Activated naive CD4-positive, alpha-beta T cell treated with anti-CD3 and anti-CD28 coated beads, Interleukin-2, amount 10 ng/mL, durations not matched to agents 7 days and 5 days (primary cell): ENCODE data around the gene TM7SF3.
"Not testable (repeated sequence)": the region's sequence is repeated elsewhere in the genome, so short reads cannot be mapped to it uniquely, and the experiment has no call there.

Source experiments
- CTCF ChIA-PET: fragments of 350-600 bp; sonication (Branson Sonifier 250); formaldehyde crosslinking; loops from one replicate; lab custom pipeline; 2021; ENCODE audit warnings: antibody characterized with exemption; lab: Charles Lee
- DNase-seq: peaks from one replicate; pipeline ENCODE4 v3.0.0-alpha.2; 2020
- H3K27ac Mint-ChIP-seq: one replicate; pipeline ENCODE4 v1.8.0; 2021; ENCODE audit warnings: mild to moderate bottlenecking, moderate library complexity, mixed read lengths
- H3K27me3 Mint-ChIP-seq: one replicate; pipeline ENCODE4 v1.8.0; 2021; ENCODE audit warnings: mild to moderate bottlenecking, mixed read lengths
- H3K36me3 Mint-ChIP-seq: one replicate; pipeline ENCODE4 v1.8.0; 2021; ENCODE audit warnings: mixed read lengths
- H3K4me1 Mint-ChIP-seq: one replicate; pipeline ENCODE4 v1.8.0; 2021; ENCODE audit warnings: mixed read lengths
- H3K4me3 Mint-ChIP-seq: one replicate; pipeline ENCODE4 v1.8.0; 2021; ENCODE audit warnings: mild to moderate bottlenecking, moderate library complexity, mixed read lengths
- H3K9me3 Mint-ChIP-seq: one replicate; pipeline ENCODE4 v1.8.0; 2021; ENCODE audit warnings: mixed read lengths

Gene TM7SF3

DNA sequence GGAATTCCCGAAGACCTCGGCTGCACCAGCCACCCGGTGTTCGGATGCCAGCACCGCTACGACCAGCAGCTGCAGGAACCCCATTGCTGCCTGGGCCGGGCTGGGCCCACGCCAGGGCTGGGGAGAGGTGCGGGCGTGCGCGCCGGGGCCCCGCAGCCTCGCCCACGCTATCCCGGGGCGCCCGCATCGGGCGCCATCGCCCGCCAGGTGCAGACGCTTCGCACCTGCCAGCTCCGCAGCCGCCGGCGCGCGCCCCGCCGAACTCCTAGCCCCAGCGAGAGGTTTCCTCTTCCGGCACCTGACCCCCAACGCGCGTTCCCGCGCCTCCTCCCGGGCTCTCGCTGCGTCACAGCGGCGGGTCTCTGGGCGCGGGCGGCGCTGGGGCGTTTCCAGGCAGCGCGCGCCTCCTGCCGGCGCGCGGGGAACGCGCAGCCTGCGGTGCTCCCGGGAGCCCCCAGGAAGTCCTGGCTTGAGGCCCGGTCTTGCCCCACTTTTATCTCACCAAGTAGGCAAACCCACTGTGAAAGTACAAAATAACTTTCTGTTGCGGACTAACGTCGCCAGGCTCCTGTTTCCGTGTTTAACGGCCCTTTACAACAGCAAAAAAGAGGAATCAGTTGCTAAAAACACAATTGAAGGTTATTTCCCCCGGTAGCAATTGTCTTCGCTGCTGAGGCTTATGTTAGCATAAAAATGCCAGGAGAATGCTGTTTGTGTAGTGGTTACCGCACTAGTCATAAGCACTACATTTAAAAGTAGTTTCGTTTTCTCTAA, at the start of gene TM7SF3:
TM7SF3 (minus strand) TSS at position 300 of the 774 bp plus-strand sequence; CDS start at position 84, 216 bp downstream.
- Mint-ChIP-seq H3K36me3 (peaks cover 16% of the 10 kb centered on the region), H3K27me3 (peaks cover 3% of the 10 kb centered on the region), H3K27ac (peak within 1 kb of the TSS; percentile 98), H3K4me3 (peak within 1 kb of the TSS; percentile 94), H3K9me3 (no peaks in the 10 kb centered on the region), H3K4me1 (peaks cover 58% of the 10 kb centered on the region)
- DNase-seq, result peak; percentile 97
- CTCF ChIA-PET, result interaction anchor here (0.7 to 5.0 kb wide), 11 partner anchors 8 to 895 kb away, joined by 3 to 105 read pairs (median 4); partner anchors contain the start of gene MED21

GRCh38 chr12:27063250-27063851, 49.2 kb upstream of the TM7SF3 start:
- Mint-ChIP-seq H3K9me3 (no peaks in the 10 kb centered on the region), H3K4me1 (no peaks in the 10 kb centered on the region), H3K36me3 (no peaks in the 10 kb centered on the region), H3K27ac (no peak overlapping the region), H3K27me3 (peaks cover 6% of the 10 kb centered on the region), H3K4me3 (no peak overlapping the region)
- CTCF ChIA-PET, result no interaction called here
- no peak for DNase-seq

- Mint-ChIP-seq H3K27me3 (peaks cover 6% of the 10 kb centered on the region), H3K4me3 (no peak overlapping the region), H3K4me1 (no peaks in the 10 kb centered on the region), H3K9me3 (no peaks in the 10 kb centered on the region), H3K36me3 (no peaks in the 10 kb centered on the region), H3K27ac (no peak overlapping the region)
- DNase-seq, result no peak
- CTCF ChIA-PET, result no interaction called here
Observed at GRCh38 chr12:27061317-27061716, 47.1 kb upstream of the TM7SF3 start.

GRCh38 chr12:27060740-27061139, 46.6 kb upstream of the TM7SF3 start:
- no peak overlapping the region for H3K27ac Mint-ChIP-seq
- no peak overlapping the region for H3K4me3 Mint-ChIP-seq
- H3K4me1 Mint-ChIP-seq, result no peaks in the 10 kb centered on the region
- H3K36me3 Mint-ChIP-seq, result no peaks in the 10 kb centered on the region
- peaks cover 6% of the 10 kb centered on the region for H3K27me3 Mint-ChIP-seq
- DNase-seq, result no peak
- H3K9me3 Mint-ChIP-seq, result no peaks in the 10 kb centered on the region
- CTCF ChIA-PET, result no interaction called here

DNA sequence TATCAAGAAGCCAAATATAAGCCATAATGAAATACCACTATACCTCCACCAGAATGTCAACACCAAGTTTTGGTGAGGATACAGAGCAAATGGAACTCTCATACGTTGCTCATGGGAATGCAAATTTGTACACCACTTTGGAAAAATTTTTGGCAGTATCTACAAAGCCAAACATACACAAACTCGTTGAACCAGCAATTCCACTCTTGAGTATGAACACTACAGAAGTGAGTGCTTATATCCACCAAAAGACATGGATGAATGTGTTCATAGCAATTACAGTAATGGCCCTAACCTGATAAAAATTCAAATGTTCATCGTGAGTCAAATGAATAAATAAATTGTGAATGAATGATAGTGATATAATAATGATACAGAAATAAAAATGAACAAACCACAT, 43.4 kb upstream of the TM7SF3 start:
- Mint-ChIP-seq H3K27ac (no peak overlapping the region), H3K27me3 (no peaks in the 10 kb centered on the region), H3K4me3 (no peak overlapping the region), H3K36me3 (no peaks in the 10 kb centered on the region), H3K4me1 (no peaks in the 10 kb centered on the region), H3K9me3 (no peaks in the 10 kb centered on the region)
- DNase-seq, result no peak
- CTCF ChIA-PET, result interaction anchor here (1.0 kb wide), 1 partner anchor 84 kb away, joined by 3 read pairs; no protein-coding TSS in a partner anchor

- no peak overlapping the region for H3K4me3 Mint-ChIP-seq
Observed at GRCh38 chr12:27055966-27056365, 41.8 kb upstream of the TM7SF3 start.

DNA sequence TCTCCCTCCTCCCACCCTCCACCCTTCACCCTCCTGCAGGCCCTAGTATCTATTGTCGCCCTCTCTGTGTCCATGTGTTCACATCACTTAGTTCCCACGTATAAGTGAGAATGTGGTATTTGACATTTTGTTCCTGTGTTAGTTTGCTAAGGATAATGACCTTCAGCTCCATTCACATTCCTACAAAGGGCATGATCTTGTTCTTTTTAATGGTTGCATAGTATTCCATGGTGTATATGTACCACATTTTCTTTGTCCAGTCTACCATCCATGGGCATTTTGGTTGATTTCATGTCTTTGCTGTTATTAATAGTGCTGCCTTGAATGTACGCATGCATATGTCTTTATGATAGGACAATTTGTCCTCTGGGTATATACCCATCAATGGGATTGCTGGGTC, 38.6 kb upstream of the TM7SF3 start:
- no peak overlapping the region for H3K27ac Mint-ChIP-seq
- H3K4me3 Mint-ChIP-seq, result no peak overlapping the region
- CTCF ChIA-PET, result no interaction called here
- H3K9me3 Mint-ChIP-seq, result no peaks in the 10 kb centered on the region
- H3K4me1 Mint-ChIP-seq, result no peaks in the 10 kb centered on the region
- DNase-seq, result no peak
- H3K27me3 Mint-ChIP-seq, result no peaks in the 10 kb centered on the region
- H3K36me3 Mint-ChIP-seq, result no peaks in the 10 kb centered on the region

More at GRCh38 chr12:27055966-27056365, 41.8 kb upstream of the TM7SF3 start:
- CTCF ChIA-PET, result interaction anchor here (0.6 to 0.7 kb wide), 3 partner anchors 86 to 872 kb away, joined by 3 to 4 read pairs (median 3); no protein-coding TSS in a partner anchor
- Mint-ChIP-seq H3K27me3 (no peaks in the 10 kb centered on the region), H3K9me3 (no peaks in the 10 kb centered on the region), H3K4me1 (no peaks in the 10 kb centered on the region), H3K36me3 (no peaks in the 10 kb centered on the region), H3K27ac (no peak overlapping the region)
- DNase-seq, result no peak

GRCh38 chr12:27052176-27052575, 38.0 kb upstream of the TM7SF3 start:
- H3K9me3 Mint-ChIP-seq, result no peaks in the 10 kb centered on the region
- no peaks in the 10 kb centered on the region for H3K27me3 Mint-ChIP-seq
- CTCF ChIA-PET, result no interaction called here
- H3K4me3 Mint-ChIP-seq, result no peak overlapping the region
- no peaks in the 10 kb centered on the region for H3K36me3 Mint-ChIP-seq
- no peak for DNase-seq
- no peaks in the 10 kb centered on the region for H3K4me1 Mint-ChIP-seq
- H3K27ac Mint-ChIP-seq, result no peak overlapping the region

GRCh38 chr12:27048822-27049752, 34.9 kb upstream of the TM7SF3 start:
- Mint-ChIP-seq H3K4me3 (no peak overlapping the region), H3K36me3 (no peaks in the 10 kb centered on the region), H3K27ac (no peak overlapping the region), H3K27me3 (no peaks in the 10 kb centered on the region), H3K4me1 (no peaks in the 10 kb centered on the region), H3K9me3 (no peaks in the 10 kb centered on the region)
- DNase-seq, result no peak
- CTCF ChIA-PET, result no interaction called here

- peaks cover 19% of the 10 kb centered on the region for H3K36me3 Mint-ChIP-seq
- CTCF ChIA-PET, result interaction anchor here (1.5 kb wide), 1 partner anchor 263 kb away, joined by 4 read pairs; no protein-coding TSS in a partner anchor
- H3K4me1 Mint-ChIP-seq, H3K27ac Mint-ChIP-seq, DNase-seq, H3K4me3 Mint-ChIP-seq, H3K27me3 Mint-ChIP-seq: not testable (repeated sequence)
- H3K9me3 Mint-ChIP-seq, result peaks cover 11% of the 10 kb centered on the region
Observed at GRCh38 chr12:27042018-27042417, 27.8 kb upstream of the TM7SF3 start.

- Mint-ChIP-seq H3K9me3 (peaks cover 11% of the 10 kb centered on the region), H3K36me3 (peaks cover 24% of the 10 kb centered on the region)
- not testable (repeated sequence) for H3K27ac Mint-ChIP-seq, DNase-seq, H3K4me3 Mint-ChIP-seq, H3K4me1 Mint-ChIP-seq, H3K27me3 Mint-ChIP-seq
- CTCF ChIA-PET, result interaction anchor here (1.5 kb wide), 1 partner anchor 265 kb away, joined by 4 read pairs; no protein-coding TSS in a partner anchor
Observed at GRCh38 chr12:27040637-27041036, 26.5 kb upstream of the TM7SF3 start.

GRCh38 chr12:27034607-27035293, 20.6 kb upstream of the TM7SF3 start:
- no peak for DNase-seq
- Mint-ChIP-seq H3K27me3 (no peaks in the 10 kb centered on the region), H3K4me1 (peaks cover 2% of the 10 kb centered on the region), H3K4me3 (no peak overlapping the region), H3K9me3 (no peaks in the 10 kb centered on the region), H3K27ac (no peak overlapping the region), H3K36me3 (peaks cover 41% of the 10 kb centered on the region)
- CTCF ChIA-PET, result interaction anchor here (0.7 kb wide), 1 partner anchor 92 kb away, joined by 4 read pairs; no protein-coding TSS in a partner anchor

DNA sequence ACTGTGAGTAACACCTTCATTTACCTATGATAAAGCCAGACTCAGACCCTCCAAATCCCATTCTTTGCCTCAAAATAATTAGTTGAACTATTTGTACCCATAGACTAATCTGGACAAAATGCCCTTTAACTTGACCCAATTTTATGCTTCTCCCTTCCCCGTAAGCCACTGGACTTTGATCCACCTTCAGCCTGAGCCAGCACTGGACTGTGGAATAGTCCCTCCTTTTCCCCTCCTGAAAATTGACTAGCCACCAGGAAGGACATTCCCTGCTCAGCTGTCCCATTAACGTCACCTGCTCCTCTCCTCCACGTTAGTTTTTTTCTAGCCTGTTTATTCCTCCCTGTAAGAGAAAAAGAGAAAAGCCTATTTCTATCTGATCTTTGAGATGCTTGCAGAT, 18.5 kb upstream of the TM7SF3 start:
- no peaks in the 10 kb centered on the region for H3K4me1 Mint-ChIP-seq
- H3K27me3 Mint-ChIP-seq, result no peaks in the 10 kb centered on the region
- CTCF ChIA-PET, result no interaction called here
- H3K36me3 Mint-ChIP-seq, result peaks cover 49% of the 10 kb centered on the region
- no peaks in the 10 kb centered on the region for H3K9me3 Mint-ChIP-seq
- H3K4me3 Mint-ChIP-seq, result no peak overlapping the region
- no peak for DNase-seq
- H3K27ac Mint-ChIP-seq, result no peak overlapping the region
